GM12878 (cell line): ENCODE measurements around the gene ESYT2. TPM values are rescaled to one million over a fixed set of nuclear protein-coding genes. Genes with fewer than 3 reads are reported as not detected.
A peak's percentile ranks its signal among the peaks of the same experiment; 100 is the strongest.

Experiments
- ATAC-seq: fragments of 200-7000 bp; cut with Tn5 transposase; 3 replicates; pipeline ENCODE4 v1.9.1; 2020; ENCODE audit warnings: mild to moderate bottlenecking, moderate library complexity
- BruUV-seq: library from RNA; stranded (reverse); fragments of 400-500 nt; replicated peaks from 2 replicates; lab custom pipeline; 2021; lab: Mats Ljungman, UMichigan
- CTCF ChIA-PET: fragments of 300-600 bp; sonication (Branson Sonifier 250); formaldehyde crosslinking; extraction: SDS; loops from one replicate; lab custom pipeline; 2021; ENCODE audit warnings: inconsistent platforms; lab: Yijun Ruan, JAX
- POLR2A ChIA-PET: fragments of 350-600 bp; formaldehyde crosslinking; extraction: SDS; loops from one replicate; lab custom pipeline; 2021; ENCODE audit warnings: inconsistent platforms; lab: Charles Lee
- RAD21 ChIA-PET: fragments of 300-600 bp; sonication (Branson Sonifier 250); formaldehyde crosslinking; loops from one replicate; lab custom pipeline; 2023; ENCODE audit warnings: antibody characterized with exemption; ENCODE audit not compliant: unreplicated experiment; lab: Charles Lee
- SMC1A ChIA-PET: fragments of 300-600 bp; sonication (Branson Sonifier 250); formaldehyde crosslinking; loops from one replicate; lab custom pipeline; 2023; ENCODE audit not compliant: unreplicated experiment, uncharacterized antibody; lab: Charles Lee
- DNase-seq: peaks from one replicate; pipeline ENCODE4 v3.0.0-alpha.2; 2011; ENCODE audit warnings: low read depth, low spot score
- FAIRE-seq: peaks from 3 replicates; lab custom pipeline; 2011; peaks lifted over from hg19 to GRCh38; lab: Jason Lieb, UNC
- H2AFZ ChIP-seq: 2 replicates; pipeline ENCODE4 v1.6.0; 2011; ENCODE audit warnings: low read depth, low read length, control low read depth; ENCODE audit not compliant: control insufficient read depth
- H3K27ac ChIP-seq: 2 replicates; pipeline ENCODE4 v1.5.1; 2011; ENCODE audit warnings: control low read depth; ENCODE audit not compliant: control insufficient read depth, insufficient read depth
- H3K27me3 ChIP-seq, 2 experiments: replicated peaks in 1 of 2; 2 replicates each; pipeline versions ENCODE4 v1.6.0 to v1.6.1; 2011; ENCODE audit warnings: low read length in 1 of 2; ENCODE audit not compliant: control insufficient read depth in 2 of 2, insufficient read depth in 2 of 2
- H3K36me3 ChIP-seq, 2 experiments: 2 replicates each; pipeline ENCODE4 v1.5.1; 2011; ENCODE audit warnings: low read length in 1 of 2; ENCODE audit not compliant: control insufficient read depth in 2 of 2, insufficient read depth in 2 of 2
- H3K4me1 ChIP-seq: 2 replicates; pipeline ENCODE4 v1.6.1; 2011; ENCODE audit warnings: mild to moderate bottlenecking, low read length, moderate library complexity, mixed read lengths; ENCODE audit not compliant: control insufficient read depth, insufficient read depth
- H3K4me2 ChIP-seq: 2 replicates; pipeline ENCODE4 v1.6.0; 2011; ENCODE audit warnings: control low read depth; ENCODE audit not compliant: control insufficient read depth, insufficient read depth
- H3K4me3 ChIP-seq: fragments of 200-600 bp; sonication (generic); 2 replicates; pipeline ENCODE4 v1.5.1; 2016
- H3K79me2 ChIP-seq: 2 replicates; pipeline ENCODE4 v1.6.0; 2011; ENCODE audit warnings: low read length; ENCODE audit not compliant: control insufficient read depth, insufficient read depth
- H3K9ac ChIP-seq: 2 replicates; pipeline ENCODE4 v1.8.0; 2011; ENCODE audit warnings: low read length, control low read depth, mixed read lengths; ENCODE audit not compliant: control insufficient read depth, insufficient read depth
- H3K9me3 ChIP-seq: replicated peaks from 3 replicates; pipeline ENCODE4 v1.5.1; 2011; ENCODE audit warnings: mild to moderate bottlenecking, low read length; ENCODE audit not compliant: control insufficient read depth, insufficient read depth
- H4K20me1 ChIP-seq: 2 replicates; pipeline ENCODE4 v1.6.0; 2011; ENCODE audit not compliant: control insufficient read depth, insufficient read depth
- NKRF ChIP-seq: fragments of 450-650 bp; conservative IDR thresholded peaks from 2 replicates; pipeline ENCODE4 v1.6.1; 2017; ENCODE audit warnings: mild to moderate bottlenecking, moderate library complexity
- PKNOX1 ChIP-seq: fragments of 450-650 bp; IDR thresholded peaks from 2 replicates; pipeline ENCODE4 v1.6.1; 2016; ENCODE audit warnings: mild to moderate bottlenecking
- WGBS: methylation state at CpG from one replicate; pipeline ENCODE4 v1.1.6; 2016; ENCODE audit warnings: low lambda C conversion rate; ENCODE audit not compliant: insufficient replicate concordance, insufficient coverage; ENCODE audit errors: missing lambda C conversion rate; 5-methylcytosine and 5-hydroxymethylcytosine counted together
- in situ Hi-C: fragments of 300-500 bp; cut with MboI; formaldehyde crosslinking; loops from 9 replicates; pipeline ENCODE4 v1.14.3; 2018; ENCODE audit warnings: mixed read lengths
- intact Hi-C: fragments of 100-400 bp; cut with micrococcal nuclease; formaldehyde crosslinking; loops from one replicate; pipeline ENCODE4 v1.14.2; 2022; ENCODE audit not compliant: unreplicated experiment
- polyA plus RNA-seq, 11 experiments: library from polyadenylated mRNA; depleted of rRNA in 4 of 11; unstranded in 6 of 11; stranded (reverse) in 5 of 11; fragments of >200 nt; fragmentation: Nextera tagmentation in 4 of 11; fragmentation: Illumina TruSeq in 1 of 11; extraction: Ambion mirVana in 4 of 11; extraction: Trizol in 1 of 11; gene quantifications; 1 replicate in 1 of 11; 2 replicates in 10 of 11; pipeline versions ENCODE4 v1.2.1 to v1.2.3, GENCODE V29; 2011 to 2016; ENCODE audit warnings: inconsistent platforms in 2 of 11, missing spikeins in 2 of 11, low read depth in 1 of 11
- total RNA-seq, 4 experiments: library from RNA; depleted of rRNA in 3 of 4; stranded (reverse); fragments of >200 nt in 3 of 4; fragmentation: Illumina TruSeq in 1 of 4; extraction: Trizol in 1 of 4; gene quantifications; 2 replicates each; pipeline versions ENCODE4 v1.2.1 to v1.2.3, GENCODE V29; 2013 to 2021

The ESYT2 gene
- total and polyA plus RNA-seq, 10 of the 15 experiments (the other 5 are each of a cell fraction or from before 2014, with no cell fraction given) = 1.9 to 44.6 (median 21.4) TPM

GRCh38 chr7:158694650-158695049 lies 134.7 kb downstream of the ESYT2 start:
- BruUV-seq = TSS peak; percentile 4
- Histone ChIP-seq H3K4me3 (no peak overlapping the region), H3K27ac (no peak overlapping the region), H3K9ac (no peak overlapping the region), H3K36me3 (peaks cover 11 to 14% of the 10 kb centered on the region in 2 experiments; a peak in 3 of 4 replicates), H3K4me2 (no peak overlapping the region), H2AFZ (no peak overlapping the region), H3K4me1 (no peaks in the 10 kb centered on the region), H3K9me3 (no peaks in the 10 kb centered on the region; the same call in 2 of the 3 replicates), H3K27me3 (no peaks in the 10 kb centered on the region), H3K79me2 (peaks cover 15% of the 10 kb centered on the region), H4K20me1 (no peaks in the 10 kb centered on the region)
- no peak for ATAC-seq
- WGBS = 84% methylated on average over 6 of the region's 6 CpGs
- TF ChIP-seq NKRF (no peak), PKNOX1 (peak; percentile 51; the same call in 1 of the 2 replicates)
- ChIA-PET POLR2A (no interaction called here), RAD21 (interaction anchor here (5.6 kb wide), 1 partner anchor 283 kb away, joined by 59 read pairs; no protein-coding TSS in a partner anchor), CTCF (interaction anchor here (7.0 kb wide), 1 partner anchor 283 kb away, joined by 78 read pairs; no protein-coding TSS in a partner anchor), SMC1A (interaction anchor here (2.0 to 8.2 kb wide), 2 partner anchors 38 to 283 kb away, joined by 5 to 62 read pairs; no protein-coding TSS in a partner anchor)
- in situ Hi-C loops (loop anchor here (5.0 kb wide), 1 partner anchor 283 kb away; no protein-coding TSS in a partner anchor), intact Hi-C loops (no loop called here)
- no peak for FAIRE-seq
- DNase-seq = no peak
